Ishikawa (cell line): ENCODE data around the gene LPAR1.

Experiments used
- CEBPB ChIP-seq: IDR thresholded peaks from 2 replicates; pipeline ENCODE4 v1.6.1; 2012
- RAD21 ChIP-seq: IDR thresholded peaks from 2 replicates; pipeline ENCODE4 v1.6.1; 2012; ENCODE audit warnings: low read depth
- TCF12 ChIP-seq: IDR thresholded peaks from 2 replicates; pipeline ENCODE4 v1.6.1; 2012; ENCODE audit warnings: low read depth
- TF ChIP-seq, protein P1 (sequence below): IDR thresholded peaks from 2 replicates; pipeline ENCODE4 v1.6.1; 2012; ENCODE audit warnings: low read depth, mild to moderate bottlenecking
- TF ChIP-seq, protein P2 (sequence below): IDR thresholded peaks from 2 replicates; pipeline ENCODE4 v1.6.1; 2012

DNA sequence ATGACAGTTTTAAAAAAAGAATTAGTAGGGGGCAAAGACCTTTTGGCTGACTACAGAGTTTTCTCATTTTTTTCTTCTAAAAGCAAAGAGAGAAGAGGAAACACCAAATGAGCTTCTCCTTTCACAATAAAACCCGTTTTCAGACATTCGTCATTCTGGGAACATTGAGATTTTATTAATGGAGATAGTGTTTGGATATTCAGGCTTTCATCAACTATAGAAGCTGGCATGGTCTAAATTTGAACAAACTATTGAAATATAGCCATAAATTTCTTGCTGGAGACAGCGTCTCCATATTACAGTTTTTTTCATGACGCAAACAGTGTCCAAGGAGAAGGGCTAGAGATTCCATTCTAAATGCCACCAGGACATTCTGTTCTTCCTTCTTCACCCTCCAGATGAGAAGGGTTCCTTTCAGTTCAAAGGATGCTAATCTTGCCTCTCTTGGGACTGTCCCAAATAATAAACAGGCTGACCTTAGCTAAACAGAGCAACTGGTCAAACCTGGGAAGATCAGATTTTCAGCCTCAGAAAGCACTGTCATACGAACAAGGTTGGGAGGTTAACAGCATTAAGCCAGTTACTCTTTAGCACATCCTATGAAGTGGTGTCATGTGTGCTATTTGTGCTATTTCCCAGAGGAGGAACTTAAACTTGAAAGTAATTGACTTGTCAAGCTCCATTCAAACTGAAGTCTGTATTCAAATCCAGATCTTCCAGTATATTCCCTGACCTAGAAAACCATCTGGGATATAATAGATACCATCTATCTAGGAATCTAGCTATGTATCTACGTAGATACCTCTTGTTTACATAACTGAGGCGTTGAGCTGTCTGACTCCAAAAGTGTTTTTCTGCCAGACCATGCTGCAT lies 125.6 kb downstream of the LPAR1 start:
- TF ChIP-seq RAD21 (no peak), CEBPB (no peak), TCF12 (no peak)
- TF ChIP-seq, protein P1, sequence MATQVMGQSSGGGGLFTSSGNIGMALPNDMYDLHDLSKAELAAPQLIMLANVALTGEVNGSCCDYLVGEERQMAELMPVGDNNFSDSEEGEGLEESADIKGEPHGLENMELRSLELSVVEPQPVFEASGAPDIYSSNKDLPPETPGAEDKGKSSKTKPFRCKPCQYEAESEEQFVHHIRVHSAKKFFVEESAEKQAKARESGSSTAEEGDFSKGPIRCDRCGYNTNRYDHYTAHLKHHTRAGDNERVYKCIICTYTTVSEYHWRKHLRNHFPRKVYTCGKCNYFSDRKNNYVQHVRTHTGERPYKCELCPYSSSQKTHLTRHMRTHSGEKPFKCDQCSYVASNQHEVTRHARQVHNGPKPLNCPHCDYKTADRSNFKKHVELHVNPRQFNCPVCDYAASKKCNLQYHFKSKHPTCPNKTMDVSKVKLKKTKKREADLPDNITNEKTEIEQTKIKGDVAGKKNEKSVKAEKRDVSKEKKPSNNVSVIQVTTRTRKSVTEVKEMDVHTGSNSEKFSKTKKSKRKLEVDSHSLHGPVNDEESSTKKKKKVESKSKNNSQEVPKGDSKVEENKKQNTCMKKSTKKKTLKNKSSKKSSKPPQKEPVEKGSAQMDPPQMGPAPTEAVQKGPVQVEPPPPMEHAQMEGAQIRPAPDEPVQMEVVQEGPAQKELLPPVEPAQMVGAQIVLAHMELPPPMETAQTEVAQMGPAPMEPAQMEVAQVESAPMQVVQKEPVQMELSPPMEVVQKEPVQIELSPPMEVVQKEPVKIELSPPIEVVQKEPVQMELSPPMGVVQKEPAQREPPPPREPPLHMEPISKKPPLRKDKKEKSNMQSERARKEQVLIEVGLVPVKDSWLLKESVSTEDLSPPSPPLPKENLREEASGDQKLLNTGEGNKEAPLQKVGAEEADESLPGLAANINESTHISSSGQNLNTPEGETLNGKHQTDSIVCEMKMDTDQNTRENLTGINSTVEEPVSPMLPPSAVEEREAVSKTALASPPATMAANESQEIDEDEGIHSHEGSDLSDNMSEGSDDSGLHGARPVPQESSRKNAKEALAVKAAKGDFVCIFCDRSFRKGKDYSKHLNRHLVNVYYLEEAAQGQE: no peak
- TF ChIP-seq, protein P2, sequence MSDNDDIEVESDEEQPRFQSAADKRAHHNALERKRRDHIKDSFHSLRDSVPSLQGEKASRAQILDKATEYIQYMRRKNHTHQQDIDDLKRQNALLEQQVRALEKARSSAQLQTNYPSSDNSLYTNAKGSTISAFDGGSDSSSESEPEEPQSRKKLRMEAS: no peak
